Breast epithelium (tissue), 4 donors: Measurements from ENCODE around the gene DNAH3. TPM values are rescaled to one million over a fixed set of nuclear protein-coding genes. Genes with fewer than 3 reads are reported as not detected.
A peak's percentile ranks its signal among the peaks of the same experiment; 100 is the strongest.
"Not testable (repeated sequence)": the region's sequence is repeated elsewhere in the genome, so short reads cannot be mapped to it uniquely, and the experiment has no call there.

ENCODE experiments used
- DNase-seq, 2 donors: peaks; one replicate each; pipeline ENCODE4 v3.0.0-alpha.2; 2019; ENCODE audit warnings: low spot score in 2 of 2
- H3K27ac ChIP-seq, 2 donors: fragments of 200-600 bp; sonication (generic) in 1 of 2; one replicate each; pipeline ENCODE4 v1.5.1; 2016 to 2019; ENCODE audit warnings: mild to moderate bottlenecking in 1 of 2
- H3K27me3 ChIP-seq, 2 donors: fragments of 200-600 bp; sonication (generic) in 1 of 2; one replicate each; pipeline versions ENCODE4 v1.5.1 to v1.6.0; 2017 to 2019; ENCODE audit warnings: control low read depth in 1 of 2, mild to moderate bottlenecking in 1 of 2
- H3K36me3 ChIP-seq: fragments of 200-600 bp; one replicate; pipeline ENCODE4 v1.5.1; 2019
- H3K4me1 ChIP-seq, 2 donors: fragments of 200-600 bp; sonication (generic); one replicate each; pipeline ENCODE4 v1.5.1; 2016 to 2019; ENCODE audit warnings: control low read depth in 1 of 2
- H3K4me3 ChIP-seq, 3 donors: fragments of 200-600 bp; sonication (generic); 1 replicate in 2 of 3; 2 replicates in 1 of 3; pipeline ENCODE4 v1.5.1; 2016 to 2019; ENCODE audit warnings: mild to moderate bottlenecking in 3 of 3, moderate library complexity in 2 of 3
- H3K9me3 ChIP-seq, 2 donors: fragments of 200-600 bp; sonication (generic) in 1 of 2; one replicate each; pipeline ENCODE4 v1.5.1; 2016 to 2019; ENCODE audit warnings: control low read depth in 1 of 2
- POLR2A ChIP-seq: fragments of 450-650 bp; IDR thresholded peaks from one replicate; pipeline ENCODE4 v1.6.1; 2016; ENCODE audit warnings: antibody characterized with exemption, mild to moderate bottlenecking, moderate library complexity
- POLR2AphosphoS5 ChIP-seq, 3 donors: sonication (generic); formaldehyde crosslinking; IDR thresholded peaks; one replicate each; pipeline ENCODE4 v1.6.1; 2017; ENCODE audit warnings: antibody characterized with exemption in 3 of 3
- intact Hi-C: fragments of 100-400 bp; cut with DNase I; formaldehyde crosslinking; loops from one replicate; pipeline ENCODE4 v1.15.1; 2023; ENCODE audit warnings: low total_unique reads
- total RNA-seq, 3 donors: library from RNA; depleted of rRNA; stranded (reverse); fragments of >200 nt; gene quantifications; one replicate each; pipeline ENCODE4 v1.1.0, GENCODE V29; 2016
- TF ChIP-seq, protein P1 (sequence below), 3 donors: fragments of 450-650 bp; IDR thresholded peaks; one replicate each; pipeline ENCODE4 v1.5.1; 2016 to 2017; ENCODE audit warnings: antibody characterized with exemption in 3 of 3, mild to moderate bottlenecking in 3 of 3, moderate library complexity in 3 of 3

Gene DNAH3, protein sequence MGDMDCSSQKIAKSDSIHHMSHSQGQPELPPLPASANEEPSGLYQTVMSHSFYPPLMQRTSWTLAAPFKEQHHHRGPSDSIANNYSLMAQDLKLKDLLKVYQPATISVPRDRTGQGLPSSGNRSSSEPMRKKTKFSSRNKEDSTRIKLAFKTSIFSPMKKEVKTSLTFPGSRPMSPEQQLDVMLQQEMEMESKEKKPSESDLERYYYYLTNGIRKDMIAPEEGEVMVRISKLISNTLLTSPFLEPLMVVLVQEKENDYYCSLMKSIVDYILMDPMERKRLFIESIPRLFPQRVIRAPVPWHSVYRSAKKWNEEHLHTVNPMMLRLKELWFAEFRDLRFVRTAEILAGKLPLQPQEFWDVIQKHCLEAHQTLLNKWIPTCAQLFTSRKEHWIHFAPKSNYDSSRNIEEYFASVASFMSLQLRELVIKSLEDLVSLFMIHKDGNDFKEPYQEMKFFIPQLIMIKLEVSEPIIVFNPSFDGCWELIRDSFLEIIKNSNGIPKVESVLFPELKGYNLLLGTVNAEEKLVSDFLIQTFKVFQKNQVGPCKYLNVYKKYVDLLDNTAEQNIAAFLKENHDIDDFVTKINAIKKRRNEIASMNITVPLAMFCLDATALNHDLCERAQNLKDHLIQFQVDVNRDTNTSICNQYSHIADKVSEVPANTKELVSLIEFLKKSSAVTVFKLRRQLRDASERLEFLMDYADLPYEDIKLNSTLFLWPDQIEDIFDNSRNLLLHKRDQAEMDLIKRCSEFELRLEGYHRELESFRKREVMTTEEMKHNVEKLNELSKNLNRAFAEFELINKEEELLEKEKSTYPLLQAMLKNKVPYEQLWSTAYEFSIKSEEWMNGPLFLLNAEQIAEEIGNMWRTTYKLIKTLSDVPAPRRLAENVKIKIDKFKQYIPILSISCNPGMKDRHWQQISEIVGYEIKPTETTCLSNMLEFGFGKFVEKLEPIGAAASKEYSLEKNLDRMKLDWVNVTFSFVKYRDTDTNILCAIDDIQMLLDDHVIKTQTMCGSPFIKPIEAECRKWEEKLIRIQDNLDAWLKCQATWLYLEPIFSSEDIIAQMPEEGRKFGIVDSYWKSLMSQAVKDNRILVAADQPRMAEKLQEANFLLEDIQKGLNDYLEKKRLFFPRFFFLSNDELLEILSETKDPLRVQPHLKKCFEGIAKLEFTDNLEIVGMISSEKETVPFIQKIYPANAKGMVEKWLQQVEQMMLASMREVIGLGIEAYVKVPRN (N-terminal part only)
- under 1 TPM in 2 of 3 donors, not detected in 1; under 0.01 to 0.59 TPM for total RNA-seq

DNA sequence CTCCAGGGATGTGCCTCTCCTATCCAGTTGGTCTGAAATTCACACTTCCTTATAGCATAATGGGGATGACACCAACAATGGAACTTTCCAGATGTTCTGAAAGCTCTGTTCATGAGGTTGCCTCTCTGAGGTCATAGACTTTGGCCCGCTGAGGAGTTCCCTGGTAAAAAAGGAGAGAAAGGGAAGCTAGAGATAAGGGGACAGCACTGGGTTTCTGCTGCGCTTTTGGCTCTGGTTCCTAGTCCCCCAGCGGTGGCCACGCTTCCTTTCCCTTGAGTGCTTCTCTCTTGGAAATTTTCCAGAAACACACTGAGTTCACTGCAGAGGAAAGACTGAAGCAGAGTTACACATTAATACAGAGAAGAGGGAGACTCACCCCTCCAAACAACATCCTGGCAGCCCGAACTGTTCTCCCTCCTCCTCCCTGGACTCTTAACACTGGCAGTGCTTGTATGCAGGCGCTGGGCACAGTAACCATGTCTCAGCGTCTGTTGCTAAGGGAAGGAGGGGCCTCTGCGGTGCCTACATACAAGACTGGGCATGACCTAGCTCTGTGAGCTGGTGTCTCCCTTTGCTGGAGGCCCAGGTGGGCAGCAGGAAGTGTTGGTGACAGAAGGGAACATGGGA, at the start of gene DNAH3:
TSS of gene DNAH3 (minus strand) at position 472 of the 627 bp plus-strand sequence. CDS start 527 bp downstream, outside the sequence.
- H3K4me3 ChIP-seq, result peak within 1 kb of the TSS in 2 of 3 donors; percentile 16 to 33
- no peaks in the 10 kb centered on the region for H3K36me3 ChIP-seq
- H3K9me3 ChIP-seq, result no peaks in the 10 kb centered on the region
- no peaks in the 10 kb centered on the region for H3K27me3 ChIP-seq
- no peaks in the 10 kb centered on the region for H3K4me1 ChIP-seq
- TF ChIP-seq POLR2AphosphoS5 (IDR thresholded peaks at IDR 0.05), result no peak
- no peak for TF ChIP-seq POLR2A
- TF ChIP-seq, protein P1, sequence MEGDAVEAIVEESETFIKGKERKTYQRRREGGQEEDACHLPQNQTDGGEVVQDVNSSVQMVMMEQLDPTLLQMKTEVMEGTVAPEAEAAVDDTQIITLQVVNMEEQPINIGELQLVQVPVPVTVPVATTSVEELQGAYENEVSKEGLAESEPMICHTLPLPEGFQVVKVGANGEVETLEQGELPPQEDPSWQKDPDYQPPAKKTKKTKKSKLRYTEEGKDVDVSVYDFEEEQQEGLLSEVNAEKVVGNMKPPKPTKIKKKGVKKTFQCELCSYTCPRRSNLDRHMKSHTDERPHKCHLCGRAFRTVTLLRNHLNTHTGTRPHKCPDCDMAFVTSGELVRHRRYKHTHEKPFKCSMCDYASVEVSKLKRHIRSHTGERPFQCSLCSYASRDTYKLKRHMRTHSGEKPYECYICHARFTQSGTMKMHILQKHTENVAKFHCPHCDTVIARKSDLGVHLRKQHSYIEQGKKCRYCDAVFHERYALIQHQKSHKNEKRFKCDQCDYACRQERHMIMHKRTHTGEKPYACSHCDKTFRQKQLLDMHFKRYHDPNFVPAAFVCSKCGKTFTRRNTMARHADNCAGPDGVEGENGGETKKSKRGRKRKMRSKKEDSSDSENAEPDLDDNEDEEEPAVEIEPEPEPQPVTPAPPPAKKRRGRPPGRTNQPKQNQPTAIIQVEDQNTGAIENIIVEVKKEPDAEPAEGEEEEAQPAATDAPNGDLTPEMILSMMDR (IDR thresholded peaks at IDR 0.05), result no peak
- peak within 1 kb of the TSS; percentile 32 to 48 for H3K27ac ChIP-seq
- peak in 1 of 2 donors; percentile 76 for DNase-seq
- intact Hi-C loops, result no loop called here

DNA sequence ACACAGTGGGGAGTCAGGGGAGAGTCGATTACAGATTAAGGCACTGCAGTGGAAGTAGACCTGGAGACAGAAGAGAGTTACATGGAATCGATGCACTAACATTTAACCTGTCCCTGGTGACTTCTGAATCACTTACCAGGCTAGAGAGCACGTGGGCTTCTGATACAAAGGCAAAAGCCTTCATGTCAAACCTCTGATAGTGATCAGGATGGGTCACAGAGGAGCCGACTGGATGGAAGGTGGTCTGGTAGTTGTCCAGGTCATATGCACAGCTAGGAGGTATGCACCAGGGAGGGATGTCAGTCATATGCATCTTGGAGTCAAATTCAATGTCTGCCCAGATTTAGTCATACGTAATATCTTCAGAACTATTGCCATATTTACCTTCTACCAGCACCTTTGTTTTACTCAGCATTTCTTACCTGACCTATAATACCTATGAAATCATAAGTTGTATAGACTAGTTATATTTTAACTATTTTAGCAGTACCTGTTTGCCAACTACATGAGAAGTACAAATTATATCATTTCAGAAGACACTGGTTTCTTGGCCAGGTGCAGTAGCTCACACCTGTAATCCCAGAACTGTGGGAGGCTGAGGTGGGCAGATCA, 49.1 kb upstream of the DNAH3 start:
- Histone ChIP-seq H3K9me3 (no peaks in the 10 kb centered on the region), H3K27ac (no peak overlapping the region), H3K27me3 (no peaks in the 10 kb centered on the region), H3K4me3 (no peak overlapping the region), H3K4me1 (no peaks in the 10 kb centered on the region), H3K36me3 (no peaks in the 10 kb centered on the region)
- DNase-seq, result no peak
- intact Hi-C loops, result no loop called here
- TF ChIP-seq POLR2AphosphoS5 (IDR thresholded peaks at IDR 0.05), result no peak
- TF ChIP-seq POLR2A, result no peak
- TF ChIP-seq, protein P1 (IDR thresholded peaks at IDR 0.05), result no peak

DNA sequence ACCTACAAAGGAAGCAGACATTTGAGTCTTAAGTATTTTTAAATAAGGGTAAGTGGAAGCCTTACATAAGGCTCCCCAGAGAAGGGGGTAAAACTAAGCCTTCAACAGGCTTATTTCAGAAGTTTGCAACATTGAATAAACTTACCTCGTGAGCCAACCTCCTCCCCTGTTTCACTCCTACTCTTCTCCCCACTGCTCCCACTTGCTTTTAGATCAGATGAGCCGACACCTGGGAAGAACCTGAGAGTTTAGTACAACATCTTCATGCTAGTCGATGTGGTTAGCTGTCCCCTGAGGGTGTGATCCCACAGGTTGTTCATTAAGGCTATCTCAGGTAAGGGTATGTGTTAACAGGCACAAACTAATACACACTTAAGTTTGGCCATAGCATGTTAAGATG, 47.0 kb upstream of the DNAH3 start:
- Histone ChIP-seq H3K4me3 (no peak overlapping the region), H3K4me1 (no peaks in the 10 kb centered on the region), H3K36me3 (no peaks in the 10 kb centered on the region), H3K27ac (no peak overlapping the region), H3K9me3 (no peaks in the 10 kb centered on the region), H3K27me3 (no peaks in the 10 kb centered on the region)
- no peak for DNase-seq
- intact Hi-C loops, result no loop called here
- no peak for TF ChIP-seq POLR2AphosphoS5 (IDR thresholded peaks at IDR 0.05)

DNA sequence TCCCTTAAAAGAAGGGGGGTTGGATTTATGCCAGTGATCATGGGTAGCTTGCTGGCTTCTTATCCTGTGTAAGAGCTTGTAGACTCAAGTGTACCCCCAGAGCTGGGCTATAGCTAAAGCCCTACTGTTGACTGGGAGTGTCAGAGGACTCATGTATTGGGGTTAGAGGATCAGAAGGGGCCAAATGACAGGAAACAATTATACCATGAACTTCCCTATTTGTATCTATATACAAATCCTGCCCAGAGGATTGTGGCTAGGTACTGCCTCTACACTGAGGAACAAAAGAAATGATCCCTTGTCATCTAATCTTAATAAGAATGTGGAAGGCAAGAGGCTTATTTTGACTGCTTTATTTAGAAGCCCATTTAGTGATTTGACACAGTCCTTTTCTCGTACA, 46.5 kb upstream of the DNAH3 start:
- Histone ChIP-seq H3K4me3 (no peak overlapping the region), H3K27ac (no peak overlapping the region), H3K27me3 (no peaks in the 10 kb centered on the region), H3K9me3 (no peaks in the 10 kb centered on the region), H3K4me1 (no peaks in the 10 kb centered on the region), H3K36me3 (no peaks in the 10 kb centered on the region)
- intact Hi-C loops, result no loop called here
- no peak for DNase-seq
- TF ChIP-seq POLR2A (no peak), POLR2AphosphoS5 (IDR thresholded peaks at IDR 0.05) (no peak)
- TF ChIP-seq, protein P1 (IDR thresholded peaks at IDR 0.05), result no peak

DNA sequence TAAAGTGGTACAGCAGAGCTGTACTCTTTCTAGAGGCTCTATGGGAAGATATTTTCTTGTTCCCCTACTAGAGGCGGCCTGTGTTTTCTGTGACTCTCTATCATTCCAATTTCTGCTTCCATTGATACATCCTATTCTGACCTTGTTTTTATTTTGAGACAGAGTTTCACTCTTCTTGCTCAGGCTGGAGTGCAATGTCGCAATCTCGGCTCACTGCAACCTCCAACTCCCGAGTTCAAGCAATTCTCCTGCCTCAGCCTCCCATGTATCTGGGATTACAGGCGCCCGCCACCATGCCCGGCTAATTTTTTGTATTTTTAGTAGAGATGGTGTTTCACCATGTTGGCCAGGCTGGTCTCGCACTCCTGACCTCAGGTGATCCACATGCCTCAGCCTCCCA, 44.7 kb upstream of the DNAH3 start:
- H3K9me3 ChIP-seq, H3K27me3 ChIP-seq, H3K4me1 ChIP-seq, H3K27ac ChIP-seq, H3K36me3 ChIP-seq, intact Hi-C loops, H3K4me3 ChIP-seq, DNase-seq: not testable (repeated sequence)
